ENCODE data around the gene MED20. TPM values are rescaled to one million over a fixed set of nuclear protein-coding genes. Genes with fewer than 3 reads are reported as not detected.

The MED20 gene
- total and polyA plus RNA-seq, 2 of the 4 experiments (the other 2 are of a cell fraction): 24.8 to 38.2 TPM

GRCh38 chr6:41914869-41915530, 5.9 kb downstream of the MED20 start:
- Histone ChIP-seq H4K91ac (ENCODE audit: insufficient read depth, low read depth, low read length) (no peak overlapping the region), H3K18ac (ENCODE audit: low read depth, low read length) (no peak overlapping the region), H2BK20ac (ENCODE audit: low read depth, low read length) (no peak overlapping the region), H3K27me3 (ENCODE audit: control insufficient read depth, insufficient read depth, low read length) (no peaks in the 10 kb centered on the region), H4K8ac (ENCODE audit: low read depth in 2 of 2, low read length in 2 of 2) (no peak overlapping the region), H3K4me3 (ENCODE audit: insufficient read depth, low read depth, low read length) (no peak overlapping the region), H3K4ac (ENCODE audit: low read depth, low read length) (no peak overlapping the region), H2AK9ac (replicated peaks; ENCODE audit: low read depth, low read length, poor library complexity) (no peak overlapping the region), H3K27ac (ENCODE audit: insufficient read depth, low read length) (no peak overlapping the region), H2AK5ac (ENCODE audit: low read depth, low read length) (no peak overlapping the region), H2BK5ac (ENCODE audit: low read depth, low read length, poor library complexity, severe bottlenecking) (no peak overlapping the region), H3K79me1 (ENCODE audit: low read depth in 1 of 2, low read length in 2 of 2) (peaks cover 40 to 79% of the 10 kb centered on the region in 2 experiments), H2BK120ac (ENCODE audit: low read depth, low read length) (no peak overlapping the region), H3K14ac (replicated peaks; ENCODE audit: low read depth, low read length) (no peak overlapping the region), H3K9me1 (ENCODE audit: insufficient read depth, low read length) (peaks cover 12% of the 10 kb centered on the region), H3K36me3 (ENCODE audit: control insufficient read depth, insufficient read depth, low read length) (peaks cover 22% of the 10 kb centered on the region), H3K56ac (ENCODE audit: extremely low read depth, insufficient read depth, low read length) (no peak overlapping the region), H3K9ac (ENCODE audit: low read depth, low read length) (no peak overlapping the region), H2AFZ (replicated peaks; ENCODE audit: low read length, poor library complexity) (no peak overlapping the region), H2BK15ac (ENCODE audit: low read depth, low read length) (no peak overlapping the region), H3K4me2 (ENCODE audit: low read depth, low read length) (no peak overlapping the region), H3K23ac (ENCODE audit: low read depth, low read length) (no peak overlapping the region), H4K5ac (ENCODE audit: low read depth, low read length) (no peak overlapping the region), H3K9me3 (ENCODE audit: control insufficient read depth, insufficient read depth, low read length) (no peaks in the 10 kb centered on the region), H3K4me1 (ENCODE audit: control insufficient read depth, insufficient read depth, low read length) (peaks cover 5% of the 10 kb centered on the region), H4K20me1 (ENCODE audit: insufficient read depth, low read length) (no peaks in the 10 kb centered on the region)
- DNase-seq (no peak), ATAC-seq (ENCODE audit: low read depth) (no peak)
- CTCF ChIA-PET: no interaction called here
- POLR2A ChIA-PET (ENCODE audit: unreplicated experiment): no interaction called here
- intact Hi-C loops (cut with micrococcal nuclease) (no loop called here), dilution Hi-C loops (cut with HindIII; ENCODE audit: low sequenced_read_pairs, unreplicated experiment) (no loop called here), in situ Hi-C loops (cut with MboI; ENCODE audit: low sequenced_read_pairs) (no loop called here)
- BruUV-seq (replicated peaks): no TSS peak
- WGBS, 2 experiments (ENCODE audit: extremely low coverage in 2 of 2, insufficient read length in 1 of 2): no CpG with 5 or more reads among the region's 4 CpGs
- no peak for TF ChIP-seq CEBPB (IDR thresholded peaks at IDR 0.05; ENCODE audit: low read depth, low read length)
- no peak for TF ChIP-seq RAD21 (IDR thresholded peaks at IDR 0.05; ENCODE audit: low read length)
- TF ChIP-seq CHD1 (IDR thresholded peaks at IDR 0.05; ENCODE audit: low read depth, low read length): no peak
- TF ChIP-seq NFE2L2 (IDR thresholded peaks at IDR 0.05; ENCODE audit: low read depth, low read length): no peak
- TF ChIP-seq MAFK (IDR thresholded peaks at IDR 0.05; ENCODE audit: low read depth, low read length): no peak
- no peak for TF ChIP-seq USF2 (IDR thresholded peaks at IDR 0.05; ENCODE audit: low read depth, low read length)
- TF ChIP-seq CTCF (conservative IDR thresholded peaks at IDR 0.05; ENCODE audit: low read depth, low read length): no peak
- TF ChIP-seq BHLHE40 (IDR thresholded peaks at IDR 0.05; ENCODE audit: low read depth, low read length): no peak
- TF ChIP-seq FOS (IDR thresholded peaks at IDR 0.05; ENCODE audit: low read depth, low read length): no peak
- TF ChIP-seq MAZ (IDR thresholded peaks at IDR 0.05; ENCODE audit: borderline replicate concordance, low read depth, low read length): no peak
- TF ChIP-seq SMC3 (IDR thresholded peaks at IDR 0.05; ENCODE audit: low read depth, low read length): no peak
- TF ChIP-seq POLR2A (IDR thresholded peaks at IDR 0.05; ENCODE audit: low read depth, low read length): no peak
- no peak for TF ChIP-seq MXI1 (IDR thresholded peaks at IDR 0.05; ENCODE audit: borderline replicate concordance, low read depth, low read length)
- TF ChIP-seq RFX5 (IDR thresholded peaks at IDR 0.05; ENCODE audit: low read depth, low read length): no peak
- no peak for TF ChIP-seq ELK1 (IDR thresholded peaks at IDR 0.05; ENCODE audit: borderline replicate concordance, low read depth, low read length)
- TF ChIP-seq RCOR1 (IDR thresholded peaks at IDR 0.05; ENCODE audit: insufficient replicate concordance, low read length): no peak
